ENCODE data around the gene ZIC4.

The ZIC4 gene

GRCh38 chr3:147420353-147421183 lies 14.2 kb upstream of the ZIC4 start:
- no peak for DNase-seq (ENCODE audit: low read depth, low spot score)
- Histone ChIP-seq H3K27ac (no peak overlapping the region), H3K4me3 (no peak overlapping the region), H3K36me3 (ENCODE audit: insufficient read depth, low read length) (no peaks in the 10 kb centered on the region; the same call in 1 of the 2 replicates), H3K9ac (ENCODE audit: insufficient read length) (no peak overlapping the region), H3K9me3 (ENCODE audit: low read depth, low read length) (no peaks in the 10 kb centered on the region)
- TF ChIP-seq FOXP2 (optimal IDR thresholded peaks at IDR 0.05; ENCODE audit: control extremely low read depth, extremely low read length, insufficient read depth) (no peak), POLR2AphosphoS5 (IDR thresholded peaks at IDR 0.05; ENCODE audit: borderline replicate concordance, low read depth, low read length) (no peak), EZH2 (IDR thresholded peaks at IDR 0.05) (no peak)

GRCh38 chr3:147419781-147420224 lies 13.5 kb upstream of the ZIC4 start:
- H3K4me3 ChIP-seq = no peak overlapping the region
- no peak for DNase-seq (ENCODE audit: low read depth, low spot score)
- no peaks in the 10 kb centered on the region for H3K9me3 ChIP-seq (ENCODE audit: low read depth, low read length)
- H3K9ac ChIP-seq (ENCODE audit: insufficient read length) = no peak overlapping the region
- TF ChIP-seq FOXP2 (optimal IDR thresholded peaks at IDR 0.05; ENCODE audit: control extremely low read depth, extremely low read length, insufficient read depth) = no peak
- no peak for TF ChIP-seq POLR2AphosphoS5 (IDR thresholded peaks at IDR 0.05; ENCODE audit: borderline replicate concordance, low read depth, low read length)
- TF ChIP-seq EZH2 (IDR thresholded peaks at IDR 0.05) = no peak
- no peak overlapping the region for H3K27ac ChIP-seq
- H3K36me3 ChIP-seq (ENCODE audit: insufficient read depth, low read length) = no peaks in the 10 kb centered on the region; the same call in 1 of the 2 replicates

GRCh38 chr3:147418808-147419701 lies 12.7 kb upstream of the ZIC4 start:
- no peaks in the 10 kb centered on the region for H3K9me3 ChIP-seq (ENCODE audit: low read depth, low read length)
- no peak overlapping the region for H3K9ac ChIP-seq (ENCODE audit: insufficient read length)
- no peak overlapping the region for H3K4me3 ChIP-seq
- DNase-seq (ENCODE audit: low read depth, low spot score) = no peak
- H3K27ac ChIP-seq = no peak overlapping the region
- TF ChIP-seq EZH2 (IDR thresholded peaks at IDR 0.05) = no peak
- no peak for TF ChIP-seq FOXP2 (optimal IDR thresholded peaks at IDR 0.05; ENCODE audit: control extremely low read depth, extremely low read length, insufficient read depth)
- no peak for TF ChIP-seq POLR2AphosphoS5 (IDR thresholded peaks at IDR 0.05; ENCODE audit: borderline replicate concordance, low read depth, low read length)
- H3K36me3 ChIP-seq (ENCODE audit: insufficient read depth, low read length) = no peaks in the 10 kb centered on the region; the same call in 1 of the 2 replicates

- H3K4me3 ChIP-seq = no peak overlapping the region
- DNase-seq (ENCODE audit: low read depth, low spot score) = no peak
- no peak overlapping the region for H3K27ac ChIP-seq
- H3K9ac ChIP-seq (ENCODE audit: insufficient read length) = no peak overlapping the region
- TF ChIP-seq EZH2 (IDR thresholded peaks at IDR 0.05) (no peak), FOXP2 (optimal IDR thresholded peaks at IDR 0.05; ENCODE audit: control extremely low read depth, extremely low read length, insufficient read depth) (no peak), POLR2AphosphoS5 (IDR thresholded peaks at IDR 0.05; ENCODE audit: borderline replicate concordance, low read depth, low read length) (no peak)
- no peaks in the 10 kb centered on the region for H3K9me3 ChIP-seq (ENCODE audit: low read depth, low read length)
- no peaks in the 10 kb centered on the region; the same call in 1 of the 2 replicates for H3K36me3 ChIP-seq (ENCODE audit: insufficient read depth, low read length)
These were observed 12.0 kb upstream of the ZIC4 start for GRCh38 chr3:147418371-147418781.

GRCh38 chr3:147417551-147418295 lies 11.4 kb upstream of the ZIC4 start:
- Histone ChIP-seq H3K9ac (ENCODE audit: insufficient read length) (no peak overlapping the region), H3K36me3 (ENCODE audit: insufficient read depth, low read length) (no peaks in the 10 kb centered on the region; the same call in 1 of the 2 replicates), H3K9me3 (ENCODE audit: low read depth, low read length) (no peaks in the 10 kb centered on the region), H3K27ac (no peak overlapping the region), H3K4me3 (no peak overlapping the region)
- no peak for DNase-seq (ENCODE audit: low read depth, low spot score)
- no peak for TF ChIP-seq POLR2AphosphoS5 (IDR thresholded peaks at IDR 0.05; ENCODE audit: borderline replicate concordance, low read depth, low read length)
- TF ChIP-seq EZH2 (IDR thresholded peaks at IDR 0.05) = no peak
- no peak for TF ChIP-seq FOXP2 (optimal IDR thresholded peaks at IDR 0.05; ENCODE audit: control extremely low read depth, extremely low read length, insufficient read depth)

GRCh38 chr3:147416931-147417330 lies 10.6 kb upstream of the ZIC4 start:
- no peaks in the 10 kb centered on the region for H3K9me3 ChIP-seq (ENCODE audit: low read depth, low read length)
- no peak overlapping the region for H3K4me3 ChIP-seq
- DNase-seq (ENCODE audit: low read depth, low spot score) = no peak
- no peak overlapping the region for H3K9ac ChIP-seq (ENCODE audit: insufficient read length)
- TF ChIP-seq POLR2AphosphoS5 (IDR thresholded peaks at IDR 0.05; ENCODE audit: borderline replicate concordance, low read depth, low read length) (no peak), EZH2 (IDR thresholded peaks at IDR 0.05) (no peak), FOXP2 (optimal IDR thresholded peaks at IDR 0.05; ENCODE audit: control extremely low read depth, extremely low read length, insufficient read depth) (no peak)
- H3K36me3 ChIP-seq (ENCODE audit: insufficient read depth, low read length) = no peaks in the 10 kb centered on the region; the same call in 1 of the 2 replicates
- no peak overlapping the region for H3K27ac ChIP-seq

GRCh38 chr3:147415874-147416273 lies 9.5 kb upstream of the ZIC4 start:
- no peak overlapping the region for H3K4me3 ChIP-seq

More at GRCh38 chr3:147415874-147416273, 9.5 kb upstream of the ZIC4 start:
- Histone ChIP-seq H3K9ac (ENCODE audit: insufficient read length) (no peak overlapping the region), H3K27ac (no peak overlapping the region), H3K9me3 (ENCODE audit: low read depth, low read length) (no peaks in the 10 kb centered on the region), H3K36me3 (ENCODE audit: insufficient read depth, low read length) (no peaks in the 10 kb centered on the region; the same call in 1 of the 2 replicates)
- TF ChIP-seq FOXP2 (optimal IDR thresholded peaks at IDR 0.05; ENCODE audit: control extremely low read depth, extremely low read length, insufficient read depth) (no peak), POLR2AphosphoS5 (IDR thresholded peaks at IDR 0.05; ENCODE audit: borderline replicate concordance, low read depth, low read length) (no peak), EZH2 (IDR thresholded peaks at IDR 0.05) (no peak)
- no peak for DNase-seq (ENCODE audit: low read depth, low spot score)

Data from SK-N-MC (cell line).